ENCODE results near the gene SRP9. TPM values are rescaled to one million over a fixed set of nuclear protein-coding genes. Genes with fewer than 3 reads are reported as not detected.
"Not testable (repeated sequence)": the region's sequence is repeated elsewhere in the genome, so short reads cannot be mapped to it uniquely, and the experiment has no call there.

Gene SRP9
- total RNA-seq, 4 donors from 2014 or later, result 115 to 229 (median 175) TPM

GRCh38 chr1:225808136-225808535 is 30.5 kb downstream of the SRP9 start:
- 72 to 90% methylated on average over 5 of the region's 5 CpGs for WGBS, 2 donors

GRCh38 chr1:225809842-225810578 is 32.4 kb downstream of the SRP9 start, which contains the start of gene EPHX1:
TSS of gene EPHX1 (plus strand) at chr1:225810124. CDS start at chr1:225828730, 18,606 bp downstream.
- Histone ChIP-seq H3K9me3 (no peaks in the 10 kb centered on the region), H3K27ac (peak within 1 kb of the TSS; percentile 86 to 96 (median 96)), H3K4me1 (peaks cover 38 to 57% (median 40%) of the 10 kb centered on the region in 3 donors), H3K27me3 (no peaks in the 10 kb centered on the region), H3K4me3 (peak within 1 kb of the TSS; percentile 68 to 94 (median 78)), H3K36me3 (no peaks in the 10 kb centered on the region)
- WGBS, 2 donors, result 0% methylated on average over 2 to 9 of the region's 80 CpGs
- TF ChIP-seq CTCF (IDR thresholded peaks at IDR 0.05), result peak in 5 of 6 experiments; percentile 4 to 36 (median 18)
- TF ChIP-seq POLR2A (IDR thresholded peaks at IDR 0.05), result peak in 2 of 4 donors; percentile 74 to 85
- intact Hi-C loops (cut with DNase I), result no loop called here
- no peak for DNase-seq

More at GRCh38 chr1:225808136-225808535, 30.5 kb downstream of the SRP9 start:
- peaks cover 20 to 38% (median 21%) of the 10 kb centered on the region in 3 donors for H3K4me1 ChIP-seq
- no peak overlapping the region for H3K4me3 ChIP-seq
- TF ChIP-seq CTCF (IDR thresholded peaks at IDR 0.05) (no peak), POLR2A (IDR thresholded peaks at IDR 0.05) (no peak)
- intact Hi-C loops (cut with DNase I), result no loop called here
- H3K36me3 ChIP-seq, result no peaks in the 10 kb centered on the region
- no peaks in the 10 kb centered on the region for H3K27me3 ChIP-seq
- H3K9me3 ChIP-seq, result no peaks in the 10 kb centered on the region
- no peak overlapping the region for H3K27ac ChIP-seq
- DNase-seq, result no peak

- H3K36me3 ChIP-seq; intact Hi-C loops (cut with DNase I); H3K27me3 ChIP-seq; H3K9me3 ChIP-seq; DNase-seq: not testable (repeated sequence)
- Histone ChIP-seq H3K4me1 (peaks cover 43 to 65% (median 47%) of the 10 kb centered on the region in 3 donors), H3K4me3 (peak overlapping the region; percentile 68 to 94 (median 78)), H3K27ac (peak overlapping the region; percentile 86 to 96 (median 96))
- 16 to 21% methylated on average over 20 to 22 of the region's 29 CpGs for WGBS, 2 donors
- peak in 1 of 4 donors; percentile 17 for TF ChIP-seq POLR2A (IDR thresholded peaks at IDR 0.05)
These were observed 33.2 kb downstream of the SRP9 start for GRCh38 chr1:225810579-225811538.

GRCh38 chr1:225811622-225812487 is 34.2 kb downstream of the SRP9 start:
- peak overlapping the region; percentile 86 to 96 (median 96) for H3K27ac ChIP-seq
- peaks cover 0 to 4% (median 0%) of the 10 kb centered on the region in 3 donors for H3K36me3 ChIP-seq
- intact Hi-C loops (cut with DNase I), result no loop called here
- H3K4me3 ChIP-seq, result peak overlapping the region; percentile 68 to 94 (median 78)
- TF ChIP-seq POLR2A (IDR thresholded peaks at IDR 0.05), result no peak
- peak in 3 of 6 experiments; percentile 31 to 54 (median 38) for TF ChIP-seq CTCF (IDR thresholded peaks at IDR 0.05)
- H3K4me1 ChIP-seq, result peaks cover 53 to 75% (median 57%) of the 10 kb centered on the region in 3 donors
- H3K9me3 ChIP-seq, result no peaks in the 10 kb centered on the region
- 50 to 61% methylated on average over 6 to 10 of the region's 10 CpGs for WGBS, 2 donors
- DNase-seq, result no peak
- no peaks in the 10 kb centered on the region for H3K27me3 ChIP-seq
